GM12878 (cell line): Measurements from ENCODE around the gene ETV7. TPM values are rescaled to one million over a fixed set of nuclear protein-coding genes. Genes with fewer than 3 reads are reported as not detected.

Experiments
- DPF2 ChIP-seq: fragments of 450-650 bp; IDR thresholded peaks from 2 replicates; pipeline ENCODE4 v1.6.1; 2017; ENCODE audit warnings: mild to moderate bottlenecking
- ETV6 ChIP-seq, 2 experiments: fragments of 450-650 bp in 1 of 2; IDR thresholded peaks in 1 of 2; conservative IDR thresholded peaks in 1 of 2; 2 replicates each; pipeline ENCODE4 v1.6.1; 2014; ENCODE audit warnings: antibody characterized with exemption in 1 of 2, borderline replicate concordance in 1 of 2, low read depth in 1 of 2, mild to moderate bottlenecking in 1 of 2, moderate library complexity in 1 of 2
- HCFC1 ChIP-seq: fragments of 150-350 bp; IDR thresholded peaks from 2 replicates; pipeline ENCODE4 v1.6.1; 2014; ENCODE audit warnings: low read length
- HDGF ChIP-seq: fragments of 450-650 bp; IDR thresholded peaks from 2 replicates; pipeline ENCODE4 v1.6.1; 2016; ENCODE audit warnings: antibody characterized with exemption
- IKZF1 ChIP-seq: fragments of 450-650 bp; conservative IDR thresholded peaks from 2 replicates; pipeline ENCODE4 v1.6.1; 2017; ENCODE audit warnings: antibody characterized with exemption, mild to moderate bottlenecking
- KDM1A ChIP-seq: fragments of 200-600 bp; sonication (generic); IDR thresholded peaks from 2 replicates; pipeline ENCODE4 v1.6.1; 2016; ENCODE audit warnings: borderline replicate concordance
- MLLT1 ChIP-seq: fragments of 450-650 bp; IDR thresholded peaks from 2 replicates; pipeline ENCODE4 v1.6.1; 2016; ENCODE audit warnings: mild to moderate bottlenecking
- PAX8 ChIP-seq: fragments of 450-650 bp; IDR thresholded peaks from 2 replicates; pipeline ENCODE4 v1.6.1; 2017; ENCODE audit warnings: mild to moderate bottlenecking, moderate library complexity
- POLR2A ChIP-seq: IDR thresholded peaks from 2 replicates; pipeline ENCODE4 v1.6.1; 2011; ENCODE audit warnings: low read depth, mild to moderate bottlenecking, low read length
- POLR2AphosphoS5 ChIP-seq: IDR thresholded peaks from 2 replicates; pipeline ENCODE4 v1.6.1; 2011; ENCODE audit warnings: mild to moderate bottlenecking, low read length, inconsistent platforms
- SIN3A ChIP-seq: IDR thresholded peaks from 2 replicates; pipeline ENCODE4 v1.6.1; 2012; ENCODE audit warnings: low read depth, low read length, improper control_type of control experiment
- SIX5 ChIP-seq: IDR thresholded peaks from 2 replicates; pipeline ENCODE4 v1.6.1; 2011; ENCODE audit warnings: mild to moderate bottlenecking, low read depth, low read length, moderate library complexity; ENCODE audit not compliant: severe bottlenecking
- SUPT20H ChIP-seq: IDR thresholded peaks from 2 replicates; pipeline ENCODE4 v1.6.1; 2011; ENCODE audit warnings: low read depth, mild to moderate bottlenecking, low read length, moderate library complexity, borderline replicate concordance; ENCODE audit not compliant: control insufficient read depth
- WRNIP1 ChIP-seq: IDR thresholded peaks from 2 replicates; pipeline ENCODE4 v1.6.1; 2011; ENCODE audit warnings: low read depth, low read length, improper control_type of control experiment, borderline replicate concordance
- YBX1 ChIP-seq: fragments of 450-650 bp; IDR thresholded peaks from 2 replicates; pipeline ENCODE4 v1.6.1; 2016; ENCODE audit warnings: antibody characterized with exemption
- ZBTB40 ChIP-seq: fragments of 450-650 bp; IDR thresholded peaks from 2 replicates; pipeline ENCODE4 v1.6.1; 2016; ENCODE audit warnings: mild to moderate bottlenecking, moderate library complexity, borderline replicate concordance
- ZNF24 ChIP-seq: fragments of 450-650 bp; IDR thresholded peaks from 2 replicates; pipeline ENCODE4 v1.6.1; 2017; ENCODE audit warnings: antibody characterized with exemption, mild to moderate bottlenecking
- ZNF384 ChIP-seq: IDR thresholded peaks from 2 replicates; pipeline ENCODE4 v1.6.1; 2012; ENCODE audit warnings: low read depth, mild to moderate bottlenecking, low read length, improper control_type of control experiment, borderline replicate concordance
- polyA plus RNA-seq, 11 experiments: library from polyadenylated mRNA; depleted of rRNA in 4 of 11; unstranded in 6 of 11; stranded (reverse) in 5 of 11; fragments of >200 nt; fragmentation: Nextera tagmentation in 4 of 11; fragmentation: Illumina TruSeq in 1 of 11; extraction: Ambion mirVana in 4 of 11; extraction: Trizol in 1 of 11; gene quantifications; 1 replicate in 1 of 11; 2 replicates in 10 of 11; pipeline versions ENCODE4 v1.2.1 to v1.2.3, GENCODE V29; 2011 to 2016; ENCODE audit warnings: inconsistent platforms in 2 of 11, missing spikeins in 2 of 11, low read depth in 1 of 11
- total RNA-seq, 4 experiments: library from RNA; depleted of rRNA in 3 of 4; stranded (reverse); fragments of >200 nt in 3 of 4; fragmentation: Illumina TruSeq in 1 of 4; extraction: Trizol in 1 of 4; gene quantifications; 2 replicates each; pipeline versions ENCODE4 v1.2.1 to v1.2.3, GENCODE V29; 2013 to 2021
- TF ChIP-seq, protein P1 (sequence below): fragments of 150-350 bp; IDR thresholded peaks from 2 replicates; pipeline ENCODE4 v1.6.1; 2014; ENCODE audit warnings: mild to moderate bottlenecking, low read depth, low read length
- TF ChIP-seq, protein P2 (sequence below): fragments of 450-650 bp; conservative IDR thresholded peaks from 2 replicates; pipeline ENCODE4 v1.6.1; 2017; ENCODE audit warnings: mild to moderate bottlenecking, moderate library complexity

ETV7 gene
- total and polyA plus RNA-seq, 10 of the 15 experiments (the other 5 are each of a cell fraction or from before 2014, with no cell fraction given): 0.04 to 1.8 (median 1.3) TPM

GRCh38 chr6:36387440-36388303 is at the start of gene ETV7 (continued):
- TF ChIP-seq, protein P1, sequence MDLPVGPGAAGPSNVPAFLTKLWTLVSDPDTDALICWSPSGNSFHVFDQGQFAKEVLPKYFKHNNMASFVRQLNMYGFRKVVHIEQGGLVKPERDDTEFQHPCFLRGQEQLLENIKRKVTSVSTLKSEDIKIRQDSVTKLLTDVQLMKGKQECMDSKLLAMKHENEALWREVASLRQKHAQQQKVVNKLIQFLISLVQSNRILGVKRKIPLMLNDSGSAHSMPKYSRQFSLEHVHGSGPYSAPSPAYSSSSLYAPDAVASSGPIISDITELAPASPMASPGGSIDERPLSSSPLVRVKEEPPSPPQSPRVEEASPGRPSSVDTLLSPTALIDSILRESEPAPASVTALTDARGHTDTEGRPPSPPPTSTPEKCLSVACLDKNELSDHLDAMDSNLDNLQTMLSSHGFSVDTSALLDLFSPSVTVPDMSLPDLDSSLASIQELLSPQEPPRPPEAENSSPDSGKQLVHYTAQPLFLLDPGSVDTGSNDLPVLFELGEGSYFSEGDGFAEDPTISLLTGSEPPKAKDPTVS: no peak
- TF ChIP-seq YBX1 (no peak), WRNIP1 (no peak), SIN3A (no peak), KDM1A (no peak), POLR2AphosphoS5 (no peak), HCFC1 (no peak), MLLT1 (no peak), ETV6 (conservative IDR thresholded peaks at IDR 0.05 in 1 of 2, IDR thresholded peaks at IDR 0.05 in 1 of 2; ENCODE audit: borderline replicate concordance in 1 of 2, low read depth in 1 of 2) (peak in 1 of 2 experiments; percentile 44; a peak in 1 of 4 replicates), ZBTB40 (no peak; the same call in 1 of the 2 replicates), IKZF1 (peak; percentile 63), SUPT20H (no peak), HDGF (no peak), DPF2 (0 out of 2 replicates have a peak, but pooled peaks have one; percentile 30), PAX8 (no peak), POLR2A (no peak), ZNF384 (no peak), SIX5 (no peak), ZNF24 (no peak)
- TF ChIP-seq, protein P2, sequence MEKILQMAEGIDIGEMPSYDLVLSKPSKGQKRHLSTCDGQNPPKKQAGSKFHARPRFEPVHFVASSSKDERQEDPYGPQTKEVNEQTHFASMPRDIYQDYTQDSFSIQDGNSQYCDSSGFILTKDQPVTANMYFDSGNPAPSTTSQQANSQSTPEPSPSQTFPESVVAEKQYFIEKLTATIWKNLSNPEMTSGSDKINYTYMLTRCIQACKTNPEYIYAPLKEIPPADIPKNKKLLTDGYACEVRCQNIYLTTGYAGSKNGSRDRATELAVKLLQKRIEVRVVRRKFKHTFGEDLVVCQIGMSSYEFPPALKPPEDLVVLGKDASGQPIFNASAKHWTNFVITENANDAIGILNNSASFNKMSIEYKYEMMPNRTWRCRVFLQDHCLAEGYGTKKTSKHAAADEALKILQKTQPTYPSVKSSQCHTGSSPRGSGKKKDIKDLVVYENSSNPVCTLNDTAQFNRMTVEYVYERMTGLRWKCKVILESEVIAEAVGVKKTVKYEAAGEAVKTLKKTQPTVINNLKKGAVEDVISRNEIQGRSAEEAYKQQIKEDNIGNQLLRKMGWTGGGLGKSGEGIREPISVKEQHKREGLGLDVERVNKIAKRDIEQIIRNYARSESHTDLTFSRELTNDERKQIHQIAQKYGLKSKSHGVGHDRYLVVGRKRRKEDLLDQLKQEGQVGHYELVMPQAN: no peak
